ENCODE results near the gene OGDH. TPM values are rescaled to one million over a fixed set of nuclear protein-coding genes. Genes with fewer than 3 reads are reported as not detected.
"Not testable (repeated sequence)": the region's sequence is repeated elsewhere in the genome, so short reads cannot be mapped to it uniquely, and the experiment has no call there.

The OGDH gene
- total RNA-seq, 4 donors from 2014 or later: 74.0 to 160 (median 143) TPM

GRCh38 chr7:44720301-44720700 lies 113.9 kb downstream of the OGDH start:
- H3K27me3 ChIP-seq: no peaks in the 10 kb centered on the region
- no peaks in the 10 kb centered on the region for H3K9me3 ChIP-seq
- H3K27ac ChIP-seq: no peak overlapping the region
- in situ Hi-C loops (cut with MboI; ENCODE audit: low pct_ligation_motif_present in 1 of 4, low pct_unique_long_range_greater_than_20kb in 1 of 4, low sequenced_read_pairs in 3 of 4) (no loop called here), intact Hi-C loops (cut with DNase I; ENCODE audit: low total_unique reads) (no loop called here)
- H3K4me3 ChIP-seq: no peak overlapping the region
- no peak for DNase-seq
- no peak for TF ChIP-seq POLR2A (IDR thresholded peaks at IDR 0.05)
- H3K36me3 ChIP-seq: no peaks in the 10 kb centered on the region
- no peaks in the 10 kb centered on the region for H3K4me1 ChIP-seq
- WGBS, 2 donors (ENCODE audit: low coverage in 1 of 2): 80 to 100% methylated on average over 2 to 4 of the region's 4 CpGs

GRCh38 chr7:44724276-44724675 lies 117.8 kb downstream of the OGDH start:
- no peaks in the 10 kb centered on the region for H3K4me1 ChIP-seq
- no peak overlapping the region for H3K27ac ChIP-seq
- 94% methylated on average over 4 of the region's 4 CpGs; no CpG with 5 or more reads in 1 of the 2 donors for WGBS, 2 donors (ENCODE audit: low coverage in 1 of 2)
- no peaks in the 10 kb centered on the region for H3K36me3 ChIP-seq
- intact Hi-C loops (cut with DNase I; ENCODE audit: low total_unique reads): no loop called here
- no peaks in the 10 kb centered on the region for H3K27me3 ChIP-seq
- no peak for DNase-seq
- TF ChIP-seq POLR2A (IDR thresholded peaks at IDR 0.05): no peak
- no peak for TF ChIP-seq CTCF (IDR thresholded peaks at IDR 0.05)
- TF ChIP-seq POLR2AphosphoS5 (IDR thresholded peaks at IDR 0.05): no peak
- TF ChIP-seq EP300 (IDR thresholded peaks at IDR 0.05; ENCODE audit: low read depth): no peak
- in situ Hi-C loops (cut with MboI; ENCODE audit: low pct_ligation_motif_present in 1 of 4, low pct_unique_long_range_greater_than_20kb in 1 of 4, low sequenced_read_pairs in 3 of 4): no loop called here
- no peak overlapping the region for H3K4me3 ChIP-seq
- H3K9me3 ChIP-seq: no peaks in the 10 kb centered on the region

- DNase-seq; H3K4me3 ChIP-seq; in situ Hi-C loops (cut with MboI; ENCODE audit: low pct_ligation_motif_present in 1 of 4, low pct_unique_long_range_greater_than_20kb in 1 of 4, low sequenced_read_pairs in 3 of 4); H3K9me3 ChIP-seq; H3K4me1 ChIP-seq; H3K27me3 ChIP-seq; intact Hi-C loops (cut with DNase I; ENCODE audit: low total_unique reads); H3K27ac ChIP-seq; H3K36me3 ChIP-seq: not testable (repeated sequence)
- 70% methylated on average over 7 of the region's 7 CpGs; no CpG with 5 or more reads in 1 of the 2 donors for WGBS, 2 donors (ENCODE audit: low coverage in 1 of 2)
These were observed 119.8 kb downstream of the OGDH start for GRCh38 chr7:44726250-44726649.

GRCh38 chr7:44727158-44727936 lies 120.9 kb downstream of the OGDH start:
- 59 to 78% methylated on average over 3 to 6 of the region's 6 CpGs for WGBS, 2 donors (ENCODE audit: low coverage in 1 of 2)

GRCh38 chr7:44727937-44728262 lies 121.5 kb downstream of the OGDH start:
- intact Hi-C loops (cut with DNase I; ENCODE audit: low total_unique reads) (no loop called here), in situ Hi-C loops (cut with MboI; ENCODE audit: low pct_ligation_motif_present in 1 of 4, low pct_unique_long_range_greater_than_20kb in 1 of 4, low sequenced_read_pairs in 3 of 4) (no loop called here)
- H3K27me3 ChIP-seq: no peaks in the 10 kb centered on the region
- no peaks in the 10 kb centered on the region for H3K9me3 ChIP-seq
- no peaks in the 10 kb centered on the region for H3K4me1 ChIP-seq
- TF ChIP-seq POLR2A (IDR thresholded peaks at IDR 0.05): no peak
- TF ChIP-seq CTCF (IDR thresholded peaks at IDR 0.05): no peak
- no peak for TF ChIP-seq POLR2AphosphoS5 (IDR thresholded peaks at IDR 0.05)
- no peak for TF ChIP-seq EP300 (IDR thresholded peaks at IDR 0.05; ENCODE audit: low read depth)
- no peak for DNase-seq
- no peak overlapping the region for H3K4me3 ChIP-seq
- no peak overlapping the region for H3K27ac ChIP-seq
- WGBS, 2 donors (ENCODE audit: low coverage in 1 of 2): 94% methylated on average over 1 of the region's 1 CpG; no CpG with 5 or more reads in 1 of the 2 donors
- H3K36me3 ChIP-seq: no peaks in the 10 kb centered on the region

More at GRCh38 chr7:44727158-44727936, 120.9 kb downstream of the OGDH start:
- intact Hi-C loops (cut with DNase I; ENCODE audit: low total_unique reads): no loop called here
- no peak for TF ChIP-seq EP300 (IDR thresholded peaks at IDR 0.05; ENCODE audit: low read depth)
- TF ChIP-seq POLR2A (IDR thresholded peaks at IDR 0.05): no peak
- no peak for TF ChIP-seq POLR2AphosphoS5 (IDR thresholded peaks at IDR 0.05)
- TF ChIP-seq CTCF (IDR thresholded peaks at IDR 0.05): no peak
- DNase-seq: no peak
- no peaks in the 10 kb centered on the region for H3K27me3 ChIP-seq
- H3K36me3 ChIP-seq: no peaks in the 10 kb centered on the region
- in situ Hi-C loops (cut with MboI; ENCODE audit: low pct_ligation_motif_present in 1 of 4, low pct_unique_long_range_greater_than_20kb in 1 of 4, low sequenced_read_pairs in 3 of 4): no loop called here
- no peaks in the 10 kb centered on the region for H3K4me1 ChIP-seq
- H3K4me3 ChIP-seq: no peak overlapping the region
- no peak overlapping the region for H3K27ac ChIP-seq
- no peaks in the 10 kb centered on the region for H3K9me3 ChIP-seq

All from transverse colon (tissue), 4 donors.